ENCODE results near the gene MAP4K4. TPM values are rescaled to one million over a fixed set of nuclear protein-coding genes. Genes with fewer than 3 reads are reported as not detected.

The MAP4K4 gene
- total and polyA plus RNA-seq, 8 donors: 80.2 to 143 (median 129) TPM

DNA sequence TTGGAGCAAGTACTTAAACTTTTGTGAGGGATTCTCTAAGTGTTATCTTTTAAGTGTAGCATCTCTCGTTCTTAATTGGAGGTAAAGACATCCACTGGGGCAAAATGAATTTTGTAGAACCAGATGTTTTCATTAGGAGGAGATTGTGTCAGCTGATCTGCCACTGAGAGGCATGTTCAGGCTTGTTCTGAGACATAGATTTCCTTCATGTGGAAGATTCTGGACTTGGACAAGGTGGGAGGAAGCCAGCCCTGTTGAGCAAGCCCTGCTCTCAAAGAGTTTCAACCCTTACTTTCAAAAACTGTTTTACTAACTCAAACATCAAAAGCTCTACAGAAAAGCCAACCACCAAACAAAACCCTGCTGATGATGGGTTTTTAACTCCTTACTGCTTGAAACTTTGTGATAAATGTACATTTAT, 6.5 kb downstream of the MAP4K4 start:
- peak in 2 of 4 donors; percentile 32 to 50 for DNase-seq

GRCh38 chr2:101704816-101705578, 7.5 kb downstream of the MAP4K4 start:
- intact Hi-C loops (cut with DNase I): no loop called here
- peaks cover 23 to 90% of the 10 kb centered on the region in 2 donors for H3K4me1 ChIP-seq
- no peaks in the 10 kb centered on the region for H3K36me3 ChIP-seq
- H3K9me3 ChIP-seq: no peaks in the 10 kb centered on the region
- DNase-seq: peak in 1 of 4 donors; percentile 45
- no peak for ATAC-seq
- TF ChIP-seq, protein P1, sequence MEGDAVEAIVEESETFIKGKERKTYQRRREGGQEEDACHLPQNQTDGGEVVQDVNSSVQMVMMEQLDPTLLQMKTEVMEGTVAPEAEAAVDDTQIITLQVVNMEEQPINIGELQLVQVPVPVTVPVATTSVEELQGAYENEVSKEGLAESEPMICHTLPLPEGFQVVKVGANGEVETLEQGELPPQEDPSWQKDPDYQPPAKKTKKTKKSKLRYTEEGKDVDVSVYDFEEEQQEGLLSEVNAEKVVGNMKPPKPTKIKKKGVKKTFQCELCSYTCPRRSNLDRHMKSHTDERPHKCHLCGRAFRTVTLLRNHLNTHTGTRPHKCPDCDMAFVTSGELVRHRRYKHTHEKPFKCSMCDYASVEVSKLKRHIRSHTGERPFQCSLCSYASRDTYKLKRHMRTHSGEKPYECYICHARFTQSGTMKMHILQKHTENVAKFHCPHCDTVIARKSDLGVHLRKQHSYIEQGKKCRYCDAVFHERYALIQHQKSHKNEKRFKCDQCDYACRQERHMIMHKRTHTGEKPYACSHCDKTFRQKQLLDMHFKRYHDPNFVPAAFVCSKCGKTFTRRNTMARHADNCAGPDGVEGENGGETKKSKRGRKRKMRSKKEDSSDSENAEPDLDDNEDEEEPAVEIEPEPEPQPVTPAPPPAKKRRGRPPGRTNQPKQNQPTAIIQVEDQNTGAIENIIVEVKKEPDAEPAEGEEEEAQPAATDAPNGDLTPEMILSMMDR (IDR thresholded peaks at IDR 0.05): no peak
- no peak overlapping the region for H3K4me3 ChIP-seq
- peak overlapping the region in 1 of 2 donors; percentile 7 for H3K27ac ChIP-seq
- no peaks in the 10 kb centered on the region for H3K27me3 ChIP-seq

More for the DNA sequence above, 6.5 kb downstream of the MAP4K4 start:
- TF ChIP-seq, protein P1 (IDR thresholded peaks at IDR 0.05): no peak
- Histone ChIP-seq H3K4me3 (no peak overlapping the region), H3K27me3 (no peaks in the 10 kb centered on the region), H3K27ac (peak overlapping the region in 1 of 2 donors; percentile 68), H3K36me3 (no peaks in the 10 kb centered on the region), H3K4me1 (peaks cover 23 to 90% of the 10 kb centered on the region in 2 donors), H3K9me3 (no peaks in the 10 kb centered on the region)
- intact Hi-C loops (cut with DNase I): no loop called here
- ATAC-seq: peak; percentile 62

GRCh38 chr2:101706121-101706818, 8.8 kb downstream of the MAP4K4 start:
- Histone ChIP-seq H3K9me3 (no peaks in the 10 kb centered on the region), H3K27ac (no peak overlapping the region), H3K4me3 (no peak overlapping the region), H3K4me1 (peaks cover 33 to 90% of the 10 kb centered on the region in 2 donors), H3K36me3 (no peaks in the 10 kb centered on the region), H3K27me3 (no peaks in the 10 kb centered on the region)
- ATAC-seq (no peak), DNase-seq (no peak)
- TF ChIP-seq, protein P1 (IDR thresholded peaks at IDR 0.05): no peak
- intact Hi-C loops (cut with DNase I): no loop called here

DNA sequence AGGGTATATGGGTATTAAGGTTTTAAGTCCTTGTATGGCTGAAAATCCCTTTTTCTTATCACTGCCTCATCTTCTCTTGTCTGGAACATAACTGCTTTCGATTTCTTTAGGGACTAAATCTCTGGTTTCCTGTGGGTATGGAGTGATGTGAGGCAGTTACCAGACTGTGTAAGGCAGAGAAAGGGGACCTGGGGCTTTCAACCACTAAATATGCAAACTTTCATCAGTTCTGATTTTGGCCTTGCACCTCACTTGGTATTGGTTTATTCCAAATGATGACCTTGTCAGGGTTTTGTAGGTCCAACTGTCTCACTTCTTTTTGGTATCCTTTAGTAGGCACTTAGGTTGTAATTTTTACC, 9.3 kb downstream of the MAP4K4 start:
- Histone ChIP-seq H3K9me3 (no peaks in the 10 kb centered on the region), H3K36me3 (no peaks in the 10 kb centered on the region), H3K27ac (no peak overlapping the region), H3K4me3 (no peak overlapping the region), H3K27me3 (no peaks in the 10 kb centered on the region), H3K4me1 (peaks cover 33 to 90% of the 10 kb centered on the region in 2 donors)
- intact Hi-C loops (cut with DNase I): no loop called here
- TF ChIP-seq, protein P1 (IDR thresholded peaks at IDR 0.05): no peak
- ATAC-seq (no peak), DNase-seq (no peak)

- H3K36me3 ChIP-seq: no peaks in the 10 kb centered on the region
- no peaks in the 10 kb centered on the region for H3K27me3 ChIP-seq
- H3K4me3 ChIP-seq: no peak overlapping the region
- peaks cover 25 to 87% of the 10 kb centered on the region in 2 donors for H3K4me1 ChIP-seq
- intact Hi-C loops (cut with DNase I): no loop called here
- TF ChIP-seq, protein P1 (IDR thresholded peaks at IDR 0.05): no peak
- H3K9me3 ChIP-seq: no peaks in the 10 kb centered on the region
- ATAC-seq (peak; percentile 68), DNase-seq (no peak)
- H3K27ac ChIP-seq: peak overlapping the region; percentile 10 to 50
Observed at GRCh38 chr2:101710036-101710435, 12.5 kb downstream of the MAP4K4 start.

Data from left lung (tissue), 10 donors.